ENCODE measurements around the gene ARFIP1.

ARFIP1 gene

GRCh38 chr4:152938237-152938947 is 158.6 kb downstream of the ARFIP1 start:
- Histone ChIP-seq H3K9me3 (ENCODE audit: insufficient read depth, low read length) (no peaks in the 10 kb centered on the region), H3K9me2 (replicated peaks; ENCODE audit: insufficient read depth, low read length) (no peaks in the 10 kb centered on the region), H3K36me3 (ENCODE audit: low read length) (no peaks in the 10 kb centered on the region), H3K9ac (ENCODE audit: low read length) (no peak overlapping the region), H3K79me2 (ENCODE audit: insufficient read depth, low read length) (no peaks in the 10 kb centered on the region), H2AFZ (ENCODE audit: low read depth, low read length, severe bottlenecking) (no peak overlapping the region), H3K4me2 (ENCODE audit: low read depth, low read length, poor library complexity, severe bottlenecking) (peak overlapping the region; percentile 89), H4K20me1 (ENCODE audit: low read depth, low read length) (no peaks in the 10 kb centered on the region; the same call in 1 of the 2 replicates), H3K27ac (ENCODE audit: low read depth, low read length) (no peak overlapping the region), H3K27me3 (ENCODE audit: low read length) (no peaks in the 10 kb centered on the region), H3F3A (ENCODE audit: insufficient read depth) (no peaks in the 10 kb centered on the region), H3K4me3 (ENCODE audit: insufficient read depth, low read length, poor library complexity, severe bottlenecking) (no peak overlapping the region)
- TF ChIP-seq CTCF (IDR thresholded peaks at IDR 0.05; ENCODE audit: insufficient read depth, low read length, poor library complexity, severe bottlenecking) = no peak

- TF ChIP-seq CTCF (IDR thresholded peaks at IDR 0.05; ENCODE audit: insufficient read depth, low read length, poor library complexity, severe bottlenecking) (no peak), EZH2phosphoT487 (conservative IDR thresholded peaks at IDR 0.05; ENCODE audit: low read length) (no peak)
- Histone ChIP-seq H4K20me1 (ENCODE audit: low read depth, low read length) (no peaks in the 10 kb centered on the region; the same call in 1 of the 2 replicates), H3K79me2 (ENCODE audit: insufficient read depth, low read length) (no peaks in the 10 kb centered on the region), H3K9me2 (replicated peaks; ENCODE audit: insufficient read depth, low read length) (no peaks in the 10 kb centered on the region), H3K9me3 (ENCODE audit: insufficient read depth, low read length) (no peaks in the 10 kb centered on the region), H3K9ac (ENCODE audit: low read length) (no peak overlapping the region), H3F3A (ENCODE audit: insufficient read depth) (no peaks in the 10 kb centered on the region), H3K4me3 (ENCODE audit: insufficient read depth, low read length, poor library complexity, severe bottlenecking) (no peak overlapping the region), H2AFZ (ENCODE audit: low read depth, low read length, severe bottlenecking) (no peak overlapping the region), H3K27me3 (ENCODE audit: low read length) (no peaks in the 10 kb centered on the region), H3K36me3 (ENCODE audit: low read length) (no peaks in the 10 kb centered on the region), H3K4me2 (ENCODE audit: low read depth, low read length, poor library complexity, severe bottlenecking) (no peak overlapping the region), H3K27ac (ENCODE audit: low read depth, low read length) (no peak overlapping the region)
Observed at GRCh38 chr4:152939621-152940020, 159.9 kb downstream of the ARFIP1 start.

GRCh38 chr4:152940461-152940860 is 160.7 kb downstream of the ARFIP1 start:
- H2AFZ ChIP-seq (ENCODE audit: low read depth, low read length, severe bottlenecking) = no peak overlapping the region
- no peaks in the 10 kb centered on the region for H3K79me2 ChIP-seq (ENCODE audit: insufficient read depth, low read length)
- H4K20me1 ChIP-seq (ENCODE audit: low read depth, low read length) = no peaks in the 10 kb centered on the region; the same call in 1 of the 2 replicates
- no peaks in the 10 kb centered on the region for H3K9me2 ChIP-seq (replicated peaks; ENCODE audit: insufficient read depth, low read length)
- no peak overlapping the region for H3K27ac ChIP-seq (ENCODE audit: low read depth, low read length)
- H3F3A ChIP-seq (ENCODE audit: insufficient read depth) = no peaks in the 10 kb centered on the region
- H3K27me3 ChIP-seq (ENCODE audit: low read length) = no peaks in the 10 kb centered on the region
- H3K4me2 ChIP-seq (ENCODE audit: low read depth, low read length, poor library complexity, severe bottlenecking) = no peak overlapping the region
- TF ChIP-seq EZH2phosphoT487 (conservative IDR thresholded peaks at IDR 0.05; ENCODE audit: low read length) (no peak), CTCF (IDR thresholded peaks at IDR 0.05; ENCODE audit: insufficient read depth, low read length, poor library complexity, severe bottlenecking) (no peak)
- no peaks in the 10 kb centered on the region for H3K9me3 ChIP-seq (ENCODE audit: insufficient read depth, low read length)
- H3K9ac ChIP-seq (ENCODE audit: low read length) = no peak overlapping the region
- H3K36me3 ChIP-seq (ENCODE audit: low read length) = no peaks in the 10 kb centered on the region
- no peak overlapping the region for H3K4me3 ChIP-seq (ENCODE audit: insufficient read depth, low read length, poor library complexity, severe bottlenecking)

Measured in SU-DHL-6 (cell line).